GM12878 (cell line): ENCODE data around the gene ZNF467. TPM values are rescaled to one million over a fixed set of nuclear protein-coding genes. Genes with fewer than 3 reads are reported as not detected.

ENCODE experiments used
- ATAC-seq: fragments of 200-7000 bp; cut with Tn5 transposase; 3 replicates; pipeline ENCODE4 v1.9.1; 2020; ENCODE audit warnings: mild to moderate bottlenecking, moderate library complexity
- BruUV-seq: library from RNA; stranded (reverse); fragments of 400-500 nt; replicated peaks from 2 replicates; lab custom pipeline; 2021; lab: Mats Ljungman, UMichigan
- CTCF ChIA-PET: fragments of 300-600 bp; sonication (Branson Sonifier 250); formaldehyde crosslinking; extraction: SDS; loops from one replicate; lab custom pipeline; 2021; ENCODE audit warnings: inconsistent platforms; lab: Yijun Ruan, JAX
- POLR2A ChIA-PET: fragments of 350-600 bp; formaldehyde crosslinking; extraction: SDS; loops from one replicate; lab custom pipeline; 2021; ENCODE audit warnings: inconsistent platforms; lab: Charles Lee
- RAD21 ChIA-PET: fragments of 300-600 bp; sonication (Branson Sonifier 250); formaldehyde crosslinking; loops from one replicate; lab custom pipeline; 2023; ENCODE audit warnings: antibody characterized with exemption; ENCODE audit not compliant: unreplicated experiment; lab: Charles Lee
- SMC1A ChIA-PET: fragments of 300-600 bp; sonication (Branson Sonifier 250); formaldehyde crosslinking; loops from one replicate; lab custom pipeline; 2023; ENCODE audit not compliant: unreplicated experiment, uncharacterized antibody; lab: Charles Lee
- DNase-seq: peaks from one replicate; pipeline ENCODE4 v3.0.0-alpha.2; 2011; ENCODE audit warnings: low read depth, low spot score
- FAIRE-seq: peaks from 3 replicates; lab custom pipeline; 2011; peaks lifted over from hg19 to GRCh38; lab: Jason Lieb, UNC
- H2AFZ ChIP-seq: 2 replicates; pipeline ENCODE4 v1.6.0; 2011; ENCODE audit warnings: low read depth, low read length, control low read depth; ENCODE audit not compliant: control insufficient read depth
- H3K27ac ChIP-seq: 2 replicates; pipeline ENCODE4 v1.5.1; 2011; ENCODE audit warnings: control low read depth; ENCODE audit not compliant: control insufficient read depth, insufficient read depth
- H3K27me3 ChIP-seq, 2 experiments: replicated peaks in 1 of 2; 2 replicates each; pipeline versions ENCODE4 v1.6.0 to v1.6.1; 2011; ENCODE audit warnings: low read length in 1 of 2; ENCODE audit not compliant: control insufficient read depth in 2 of 2, insufficient read depth in 2 of 2
- H3K36me3 ChIP-seq, 2 experiments: 2 replicates each; pipeline ENCODE4 v1.5.1; 2011; ENCODE audit warnings: low read length in 1 of 2; ENCODE audit not compliant: control insufficient read depth in 2 of 2, insufficient read depth in 2 of 2
- H3K4me1 ChIP-seq: 2 replicates; pipeline ENCODE4 v1.6.1; 2011; ENCODE audit warnings: mild to moderate bottlenecking, low read length, moderate library complexity, mixed read lengths; ENCODE audit not compliant: control insufficient read depth, insufficient read depth
- H3K4me2 ChIP-seq: 2 replicates; pipeline ENCODE4 v1.6.0; 2011; ENCODE audit warnings: control low read depth; ENCODE audit not compliant: control insufficient read depth, insufficient read depth
- H3K4me3 ChIP-seq: fragments of 200-600 bp; sonication (generic); 2 replicates; pipeline ENCODE4 v1.5.1; 2016
- H3K79me2 ChIP-seq: 2 replicates; pipeline ENCODE4 v1.6.0; 2011; ENCODE audit warnings: low read length; ENCODE audit not compliant: control insufficient read depth, insufficient read depth
- H3K9ac ChIP-seq: 2 replicates; pipeline ENCODE4 v1.8.0; 2011; ENCODE audit warnings: low read length, control low read depth, mixed read lengths; ENCODE audit not compliant: control insufficient read depth, insufficient read depth
- H3K9me3 ChIP-seq: replicated peaks from 3 replicates; pipeline ENCODE4 v1.5.1; 2011; ENCODE audit warnings: mild to moderate bottlenecking, low read length; ENCODE audit not compliant: control insufficient read depth, insufficient read depth
- H4K20me1 ChIP-seq: 2 replicates; pipeline ENCODE4 v1.6.0; 2011; ENCODE audit not compliant: control insufficient read depth, insufficient read depth
- ATF7 ChIP-seq: fragments of 450-650 bp; IDR thresholded peaks from 2 replicates; pipeline ENCODE4 v1.6.1; 2016; ENCODE audit warnings: low read depth, mild to moderate bottlenecking
- BCL11A ChIP-seq: IDR thresholded peaks from 2 replicates; pipeline ENCODE4 v1.6.1; 2011; ENCODE audit warnings: low read depth, low read length
- BHLHE40 ChIP-seq, 2 experiments: fragments of 450-650 bp in 1 of 2; IDR thresholded peaks; 2 replicates each; pipeline ENCODE4 v1.6.1; 2011 to 2017; ENCODE audit warnings: low read depth in 2 of 2, borderline replicate concordance in 1 of 2, improper control_type of control experiment in 1 of 2, low read length in 1 of 2, mild to moderate bottlenecking in 1 of 2
- EP300 ChIP-seq, 2 experiments: fragments of 150-350 bp in 1 of 2; IDR thresholded peaks; 2 replicates each; pipeline ENCODE4 v1.6.1; 2011 to 2012; ENCODE audit warnings: low read depth in 2 of 2, low read length in 2 of 2, borderline replicate concordance in 1 of 2, improper control_type of control experiment in 1 of 2, inconsistent platforms in 1 of 2; ENCODE audit not compliant: control insufficient read depth in 1 of 2
- FOXK2 ChIP-seq: fragments of 450-650 bp; IDR thresholded peaks from 2 replicates; pipeline ENCODE4 v1.6.1; 2017; ENCODE audit warnings: mild to moderate bottlenecking, moderate library complexity
- MYB ChIP-seq: fragments of 150-350 bp; IDR thresholded peaks from 2 replicates; pipeline ENCODE4 v1.6.1; 2014; ENCODE audit warnings: mild to moderate bottlenecking, low read depth, low read length, borderline replicate concordance
- NFXL1 ChIP-seq: fragments of 450-650 bp; IDR thresholded peaks from 2 replicates; pipeline ENCODE4 v1.6.1; 2017; ENCODE audit warnings: antibody characterized with exemption, mild to moderate bottlenecking, borderline replicate concordance
- PML ChIP-seq: IDR thresholded peaks from 2 replicates; pipeline ENCODE4 v1.6.1; 2012; ENCODE audit warnings: low read length, inconsistent platforms
- RUNX3 ChIP-seq: IDR thresholded peaks from 2 replicates; pipeline ENCODE4 v1.6.1; 2012; ENCODE audit warnings: low read length, inconsistent platforms
- SMARCA5 ChIP-seq: fragments of 450-650 bp; IDR thresholded peaks from 2 replicates; pipeline ENCODE4 v1.6.1; 2017; ENCODE audit warnings: mild to moderate bottlenecking
- SMC3 ChIP-seq: IDR thresholded peaks from 2 replicates; pipeline ENCODE4 v1.6.1; 2011; ENCODE audit warnings: low read length, improper control_type of control experiment, borderline replicate concordance
- SPI1 ChIP-seq: IDR thresholded peaks from 2 replicates; pipeline ENCODE4 v1.6.1; 2011; ENCODE audit warnings: low read depth, mild to moderate bottlenecking, low read length, moderate library complexity, borderline replicate concordance; ENCODE audit not compliant: insufficient read depth
- STAT1 ChIP-seq: fragments of 450-650 bp; conservative IDR thresholded peaks from 2 replicates; pipeline ENCODE4 v1.6.1; 2014; ENCODE audit warnings: antibody characterized with exemption, mild to moderate bottlenecking
- STAT3 ChIP-seq: IDR thresholded peaks from 2 replicates; pipeline ENCODE4 v1.6.1; 2011; ENCODE audit warnings: low read depth, low read length, improper control_type of control experiment
- TARDBP ChIP-seq: IDR thresholded peaks from 2 replicates; pipeline ENCODE4 v1.6.1; 2016; ENCODE audit warnings: borderline replicate concordance
- YBX1 ChIP-seq: fragments of 450-650 bp; IDR thresholded peaks from 2 replicates; pipeline ENCODE4 v1.6.1; 2016; ENCODE audit warnings: antibody characterized with exemption
- WGBS: methylation state at CpG from one replicate; pipeline ENCODE4 v1.1.6; 2016; ENCODE audit warnings: low lambda C conversion rate; ENCODE audit not compliant: insufficient replicate concordance, insufficient coverage; ENCODE audit errors: missing lambda C conversion rate; 5-methylcytosine and 5-hydroxymethylcytosine counted together
- in situ Hi-C: fragments of 300-500 bp; cut with MboI; formaldehyde crosslinking; loops from 9 replicates; pipeline ENCODE4 v1.14.3; 2018; ENCODE audit warnings: mixed read lengths
- intact Hi-C: fragments of 100-400 bp; cut with micrococcal nuclease; formaldehyde crosslinking; loops from one replicate; pipeline ENCODE4 v1.14.2; 2022; ENCODE audit not compliant: unreplicated experiment
- polyA plus RNA-seq, 11 experiments: library from polyadenylated mRNA; depleted of rRNA in 4 of 11; unstranded in 6 of 11; stranded (reverse) in 5 of 11; fragments of >200 nt; fragmentation: Nextera tagmentation in 4 of 11; fragmentation: Illumina TruSeq in 1 of 11; extraction: Ambion mirVana in 4 of 11; extraction: Trizol in 1 of 11; gene quantifications; 1 replicate in 1 of 11; 2 replicates in 10 of 11; pipeline versions ENCODE4 v1.2.1 to v1.2.3, GENCODE V29; 2011 to 2016; ENCODE audit warnings: inconsistent platforms in 2 of 11, missing spikeins in 2 of 11, low read depth in 1 of 11
- total RNA-seq, 4 experiments: library from RNA; depleted of rRNA in 3 of 4; stranded (reverse); fragments of >200 nt in 3 of 4; fragmentation: Illumina TruSeq in 1 of 4; extraction: Trizol in 1 of 4; gene quantifications; 2 replicates each; pipeline versions ENCODE4 v1.2.1 to v1.2.3, GENCODE V29; 2013 to 2021
- TF ChIP-seq, protein P1 (sequence below): IDR thresholded peaks from 2 replicates; pipeline ENCODE4 v1.6.1; 2012; ENCODE audit warnings: low read length, inconsistent platforms
- TF ChIP-seq, protein P2 (sequence below): IDR thresholded peaks from 2 replicates; pipeline ENCODE4 v1.6.1; 2012; ENCODE audit warnings: low read depth, low read length, improper control_type of control experiment
- TF ChIP-seq, protein P3 (sequence below): fragments of 450-650 bp; IDR thresholded peaks from 2 replicates; pipeline ENCODE4 v1.6.1; 2016; ENCODE audit warnings: mild to moderate bottlenecking

ZNF467 gene
- total and polyA plus RNA-seq, 10 of the 15 experiments (the other 5 are each of a cell fraction or from before 2014, with no cell fraction given), result not detected

DNA sequence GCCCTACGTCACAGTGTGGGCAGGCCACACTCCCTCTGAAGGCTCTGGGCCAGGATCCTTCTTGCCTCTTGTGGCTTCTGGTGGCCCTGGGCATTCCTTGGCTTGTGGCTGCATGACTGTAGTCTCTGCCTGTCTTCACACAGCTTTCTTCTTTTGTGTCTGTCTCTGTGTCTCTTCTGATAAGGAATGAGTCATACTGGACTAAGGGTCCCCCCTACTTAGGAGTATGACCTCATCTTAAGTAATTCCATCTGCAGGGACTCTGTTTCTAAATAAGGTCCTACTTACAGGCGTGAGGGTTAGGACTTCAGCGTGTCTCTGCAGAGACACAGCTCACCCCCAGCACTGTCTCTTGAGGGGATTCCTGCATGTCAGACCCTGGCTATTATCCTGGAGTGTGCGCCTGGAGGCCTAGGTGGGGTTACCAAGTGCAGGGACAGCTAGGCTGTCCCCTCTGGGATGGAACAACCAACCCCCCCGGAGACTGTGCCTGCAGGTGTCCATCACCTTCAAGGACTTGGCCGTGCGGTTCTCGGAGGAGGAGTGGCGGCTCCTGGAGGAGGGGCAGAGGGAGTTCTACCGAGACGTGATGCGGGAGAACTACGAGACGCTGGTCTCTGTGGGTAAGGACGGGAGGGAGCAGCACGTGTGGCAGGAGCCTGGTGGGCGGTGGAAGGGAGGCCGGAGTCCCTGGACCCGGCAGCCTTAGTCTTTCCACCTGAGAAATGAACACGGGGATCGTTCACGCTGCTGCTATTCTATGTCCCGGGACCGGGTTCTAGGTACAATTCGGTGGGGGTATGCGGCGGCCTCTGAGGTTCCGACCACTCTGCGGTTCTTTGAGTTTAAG is 54.1 kb downstream of the ZNF467 start:
- Histone ChIP-seq H3K36me3 (peaks cover 0 to 6% of the 10 kb centered on the region in 2 experiments; a peak in 3 of 4 replicates), H3K79me2 (peaks cover 4% of the 10 kb centered on the region), H3K4me1 (peaks cover 9% of the 10 kb centered on the region), H2AFZ (no peak overlapping the region), H3K4me3 (no peak overlapping the region), H3K4me2 (no peak overlapping the region), H3K9ac (no peak overlapping the region), H4K20me1 (no peaks in the 10 kb centered on the region), H3K9me3 (no peaks in the 10 kb centered on the region), H3K27ac (no peak overlapping the region), H3K27me3 (no peaks in the 10 kb centered on the region)
- FAIRE-seq (no peak), DNase-seq (no peak), ATAC-seq (no peak)
- RAD21 ChIA-PET, result interaction anchor here (1.4 to 1.8 kb wide), 2 partner anchors 21 to 57 kb away, joined by 4 to 5 read pairs; no protein-coding TSS in a partner anchor
- in situ Hi-C loops, result no loop called here
- WGBS, result 94% methylated on average over 29 of the region's 29 CpGs
- intact Hi-C loops, result no loop called here
- SMC1A ChIA-PET, result interaction anchor here (0.7 to 1.6 kb wide), 4 partner anchors 11 to 56 kb away, joined by 3 to 10 read pairs (median 3); no protein-coding TSS in a partner anchor
- no TSS peak for BruUV-seq
- CTCF ChIA-PET, result interaction anchor here (0.6 to 3.5 kb wide), 4 partner anchors 21 to 573 kb away, joined by 3 to 15 read pairs (median 4); no protein-coding TSS in a partner anchor
- POLR2A ChIA-PET, result interaction anchor here (0.5 to 1.1 kb wide), 2 partner anchors 53 to 237 kb away, joined by 3 read pairs; no protein-coding TSS in a partner anchor
- TF ChIP-seq YBX1 (no peak), BCL11A (no peak), SMARCA5 (0 out of 2 replicates have a peak, but pooled peaks have one; percentile 28), SPI1 (no peak), TARDBP (no peak), SMC3 (no peak), MYB (no peak), FOXK2 (no peak), BHLHE40 (IDR thresholded peaks at IDR 0.05; ENCODE audit: borderline replicate concordance in 1 of 2, low read depth in 2 of 2, low read length in 1 of 2) (no peak), STAT1 (no peak), ATF7 (peak; percentile 75), NFXL1 (no peak), EP300 (IDR thresholded peaks at IDR 0.05; ENCODE audit: borderline replicate concordance in 1 of 2, control insufficient read depth in 1 of 2, low read depth in 2 of 2, low read length in 2 of 2) (no peak), PML (no peak), RUNX3 (no peak), STAT3 (no peak)
- TF ChIP-seq, protein P1, sequence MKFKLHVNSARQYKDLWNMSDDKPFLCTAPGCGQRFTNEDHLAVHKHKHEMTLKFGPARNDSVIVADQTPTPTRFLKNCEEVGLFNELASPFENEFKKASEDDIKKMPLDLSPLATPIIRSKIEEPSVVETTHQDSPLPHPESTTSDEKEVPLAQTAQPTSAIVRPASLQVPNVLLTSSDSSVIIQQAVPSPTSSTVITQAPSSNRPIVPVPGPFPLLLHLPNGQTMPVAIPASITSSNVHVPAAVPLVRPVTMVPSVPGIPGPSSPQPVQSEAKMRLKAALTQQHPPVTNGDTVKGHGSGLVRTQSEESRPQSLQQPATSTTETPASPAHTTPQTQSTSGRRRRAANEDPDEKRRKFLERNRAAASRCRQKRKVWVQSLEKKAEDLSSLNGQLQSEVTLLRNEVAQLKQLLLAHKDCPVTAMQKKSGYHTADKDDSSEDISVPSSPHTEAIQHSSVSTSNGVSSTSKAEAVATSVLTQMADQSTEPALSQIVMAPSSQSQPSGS, result no peak
- TF ChIP-seq, protein P2, sequence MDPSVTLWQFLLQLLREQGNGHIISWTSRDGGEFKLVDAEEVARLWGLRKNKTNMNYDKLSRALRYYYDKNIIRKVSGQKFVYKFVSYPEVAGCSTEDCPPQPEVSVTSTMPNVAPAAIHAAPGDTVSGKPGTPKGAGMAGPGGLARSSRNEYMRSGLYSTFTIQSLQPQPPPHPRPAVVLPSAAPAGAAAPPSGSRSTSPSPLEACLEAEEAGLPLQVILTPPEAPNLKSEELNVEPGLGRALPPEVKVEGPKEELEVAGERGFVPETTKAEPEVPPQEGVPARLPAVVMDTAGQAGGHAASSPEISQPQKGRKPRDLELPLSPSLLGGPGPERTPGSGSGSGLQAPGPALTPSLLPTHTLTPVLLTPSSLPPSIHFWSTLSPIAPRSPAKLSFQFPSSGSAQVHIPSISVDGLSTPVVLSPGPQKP, result no peak
- TF ChIP-seq, protein P3, sequence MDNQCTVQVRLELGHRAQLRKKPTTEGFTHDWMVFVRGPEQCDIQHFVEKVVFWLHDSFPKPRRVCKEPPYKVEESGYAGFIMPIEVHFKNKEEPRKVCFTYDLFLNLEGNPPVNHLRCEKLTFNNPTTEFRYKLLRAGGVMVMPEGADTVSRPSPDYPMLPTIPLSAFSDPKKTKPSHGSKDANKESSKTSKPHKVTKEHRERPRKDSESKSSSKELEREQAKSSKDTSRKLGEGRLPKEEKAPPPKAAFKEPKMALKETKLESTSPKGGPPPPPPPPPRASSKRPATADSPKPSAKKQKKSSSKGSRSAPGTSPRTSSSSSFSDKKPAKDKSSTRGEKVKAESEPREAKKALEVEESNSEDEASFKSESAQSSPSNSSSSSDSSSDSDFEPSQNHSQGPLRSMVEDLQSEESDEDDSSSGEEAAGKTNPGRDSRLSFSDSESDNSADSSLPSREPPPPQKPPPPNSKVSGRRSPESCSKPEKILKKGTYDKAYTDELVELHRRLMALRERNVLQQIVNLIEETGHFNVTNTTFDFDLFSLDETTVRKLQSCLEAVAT, result peak; percentile 36; the same call in 1 of the 2 replicates
